Spleen (tissue), 11 donors: ENCODE data around the gene XRCC1. TPM values are rescaled to one million over a fixed set of nuclear protein-coding genes. Genes with fewer than 3 reads are reported as not detected.
"Not testable (repeated sequence)": the region's sequence is repeated elsewhere in the genome, so short reads cannot be mapped to it uniquely, and the experiment has no call there.

Experiments
- DNase-seq: peaks from one replicate; pipeline ENCODE4 v3.0.0-alpha.2; 2020
- H3K27ac ChIP-seq, 8 donors: fragments of 200-600 bp; sonication (generic) in 7 of 8; 1 replicate in 4 of 8; 2 replicates in 4 of 8; pipeline versions ENCODE4 v1.5.0 to v1.8.0; 2016 to 2021; ENCODE audit warnings: inconsistent platforms in 4 of 8, mild to moderate bottlenecking in 4 of 8, moderate library complexity in 1 of 8
- H3K27me3 ChIP-seq, 7 donors: fragments of 200-600 bp; sonication (generic) in 6 of 7; replicated peaks in 1 of 7; 1 replicate in 4 of 7; 2 replicates in 3 of 7; pipeline versions ENCODE4 v1.5.0 to v1.8.0; 2016 to 2021; ENCODE audit warnings: inconsistent platforms in 3 of 7, mild to moderate bottlenecking in 1 of 7
- H3K36me3 ChIP-seq, 6 donors: fragments of 200-600 bp; sonication (generic) in 5 of 6; 1 replicate in 4 of 6; 2 replicates in 2 of 6; pipeline versions ENCODE4 v1.5.0 to v1.8.0; 2016 to 2021; ENCODE audit warnings: inconsistent platforms in 2 of 6
- H3K4me1 ChIP-seq, 6 donors: fragments of 200-600 bp; sonication (generic) in 5 of 6; 1 replicate in 3 of 6; 2 replicates in 3 of 6; pipeline versions ENCODE4 v1.5.0 to v1.8.0; 2016 to 2021; ENCODE audit warnings: inconsistent platforms in 3 of 6
- H3K4me3 ChIP-seq, 8 donors: fragments of 200-600 bp; sonication (generic) in 7 of 8; 1 replicate in 4 of 8; 2 replicates in 4 of 8; pipeline versions ENCODE4 v1.5.0 to v1.8.0; 2016 to 2021; ENCODE audit warnings: inconsistent platforms in 4 of 8, mild to moderate bottlenecking in 4 of 8, moderate library complexity in 2 of 8
- H3K9me3 ChIP-seq, 8 donors: fragments of 200-600 bp; sonication (generic) in 7 of 8; 1 replicate in 4 of 8; 2 replicates in 4 of 8; pipeline versions ENCODE4 v1.5.0 to v1.8.0; 2016 to 2021; ENCODE audit warnings: inconsistent platforms in 4 of 8
- POLR2A ChIP-seq, 3 donors: fragments of 450-650 bp; IDR thresholded peaks; one replicate each; pipeline ENCODE4 v1.5.1; 2017; ENCODE audit warnings: antibody characterized with exemption in 3 of 3, mild to moderate bottlenecking in 1 of 3
- POLR2AphosphoS5 ChIP-seq, 3 donors: sonication (generic); formaldehyde crosslinking; IDR thresholded peaks; one replicate each; pipeline ENCODE4 v1.5.1; 2017; ENCODE audit warnings: antibody characterized with exemption in 3 of 3
- WGBS, 5 donors: extraction: QIAGEN DNeasy Blood & Tissue Kit in 3 of 5; methylation state at CpG; one replicate each; pipeline versions ENCODE4 v1.1.5 to v1.1.7; 2013 to 2018; 5-methylcytosine and 5-hydroxymethylcytosine counted together
- intact Hi-C: fragments of 100-400 bp; cut with DNase I; formaldehyde crosslinking; loops from one replicate; pipeline ENCODE4 v1.15.0; 2023; ENCODE audit warnings: low total_unique reads
- polyA plus RNA-seq, 3 donors: library from polyadenylated mRNA; stranded (reverse); fragments of 200-250 nt; gene quantifications; one replicate each; pipeline ENCODE4 v1.2.1, GENCODE V29; 2013
- total RNA-seq, 7 donors: library from RNA; depleted of rRNA in 3 of 7; stranded (reverse); fragments of >200 nt in 3 of 7; fragmentation: NEBNext Ultra II Directional in 4 of 7; extraction: Animal tissue kit (Norgen Biotek cat#: 25700) in 4 of 7; gene quantifications; one replicate each; pipeline versions ENCODE4 v1.1.0 to v1.2.1, GENCODE V29; 2016 to 2021
- TF ChIP-seq, protein P1 (sequence below), 11 experiments: fragments of 200-600 bp in 7 of 11; fragments of 450-650 bp in 4 of 11; sonication (generic) in 4 of 11; IDR thresholded peaks in 8 of 11; conservative IDR thresholded peaks in 3 of 11; 1 replicate in 7 of 11; 2 replicates in 4 of 11; pipeline versions ENCODE4 v1.4.0 to v1.8.0; 2016 to 2021; ENCODE audit warnings: antibody characterized with exemption in 11 of 11, inconsistent platforms in 4 of 11, mild to moderate bottlenecking in 1 of 11
- donor health status: healthy with polysubstance abuse.
- donor health status: DM: no; HTN: no; CAD: no; lungs with moderate emphysema.
- donor health status: DM: no; HTN: no; CAD: no.
- donor health status: Bipolar disorder and iron deficiency.
- donor health status: healthy.
- donor health status: DM: no; HTN: no; CAD: no.
- donor health status: DM: yes; HTN: yes; CAD: no.

The XRCC1 gene
- total and polyA plus RNA-seq, 10 donors, result 16.0 to 32.0 (median 25.1) TPM

DNA sequence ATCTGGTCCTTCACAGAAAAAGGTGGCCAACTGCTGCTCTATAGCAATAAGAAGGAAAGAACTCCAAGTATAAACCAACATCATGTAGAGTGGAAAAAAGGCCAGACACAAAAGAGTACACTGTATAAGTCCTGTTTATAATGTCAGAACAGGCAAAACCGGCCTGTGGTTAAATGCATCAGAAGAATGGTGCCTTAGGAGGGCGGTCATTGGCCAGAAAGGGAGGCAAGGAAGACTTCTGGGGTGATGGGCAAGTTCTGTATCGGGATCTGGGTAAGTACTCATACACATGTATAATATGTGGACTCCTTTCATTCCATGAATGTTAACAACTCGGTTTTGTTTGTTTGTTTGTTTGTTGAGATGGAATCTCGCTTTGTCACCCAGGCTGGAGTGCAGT, 52.4 kb downstream of the XRCC1 start:
- no peaks in the 10 kb centered on the region for H3K9me3 ChIP-seq
- intact Hi-C loops, result no loop called here
- H3K36me3 ChIP-seq, result peaks cover 0 to 26% (median 0%) of the 10 kb centered on the region in 6 donors
- peaks cover 26 to 91% (median 48%) of the 10 kb centered on the region in 6 donors for H3K4me1 ChIP-seq
- H3K27me3 ChIP-seq, result no peaks in the 10 kb centered on the region
- WGBS, 5 donors, result 86 to 91% (median 90%) methylated on average over 5 of the region's 5 CpGs
- no peak overlapping the region for H3K4me3 ChIP-seq
- DNase-seq, result no peak
- TF ChIP-seq POLR2AphosphoS5 (IDR thresholded peaks at IDR 0.05) (no peak), POLR2A (IDR thresholded peaks at IDR 0.05) (no peak)
- TF ChIP-seq, protein P1, sequence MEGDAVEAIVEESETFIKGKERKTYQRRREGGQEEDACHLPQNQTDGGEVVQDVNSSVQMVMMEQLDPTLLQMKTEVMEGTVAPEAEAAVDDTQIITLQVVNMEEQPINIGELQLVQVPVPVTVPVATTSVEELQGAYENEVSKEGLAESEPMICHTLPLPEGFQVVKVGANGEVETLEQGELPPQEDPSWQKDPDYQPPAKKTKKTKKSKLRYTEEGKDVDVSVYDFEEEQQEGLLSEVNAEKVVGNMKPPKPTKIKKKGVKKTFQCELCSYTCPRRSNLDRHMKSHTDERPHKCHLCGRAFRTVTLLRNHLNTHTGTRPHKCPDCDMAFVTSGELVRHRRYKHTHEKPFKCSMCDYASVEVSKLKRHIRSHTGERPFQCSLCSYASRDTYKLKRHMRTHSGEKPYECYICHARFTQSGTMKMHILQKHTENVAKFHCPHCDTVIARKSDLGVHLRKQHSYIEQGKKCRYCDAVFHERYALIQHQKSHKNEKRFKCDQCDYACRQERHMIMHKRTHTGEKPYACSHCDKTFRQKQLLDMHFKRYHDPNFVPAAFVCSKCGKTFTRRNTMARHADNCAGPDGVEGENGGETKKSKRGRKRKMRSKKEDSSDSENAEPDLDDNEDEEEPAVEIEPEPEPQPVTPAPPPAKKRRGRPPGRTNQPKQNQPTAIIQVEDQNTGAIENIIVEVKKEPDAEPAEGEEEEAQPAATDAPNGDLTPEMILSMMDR (IDR thresholded peaks at IDR 0.05 in 8 of 11, conservative IDR thresholded peaks at IDR 0.05 in 3 of 11), result no peak
- peak overlapping the region in 1 of 8 donors; percentile 26 for H3K27ac ChIP-seq

DNA sequence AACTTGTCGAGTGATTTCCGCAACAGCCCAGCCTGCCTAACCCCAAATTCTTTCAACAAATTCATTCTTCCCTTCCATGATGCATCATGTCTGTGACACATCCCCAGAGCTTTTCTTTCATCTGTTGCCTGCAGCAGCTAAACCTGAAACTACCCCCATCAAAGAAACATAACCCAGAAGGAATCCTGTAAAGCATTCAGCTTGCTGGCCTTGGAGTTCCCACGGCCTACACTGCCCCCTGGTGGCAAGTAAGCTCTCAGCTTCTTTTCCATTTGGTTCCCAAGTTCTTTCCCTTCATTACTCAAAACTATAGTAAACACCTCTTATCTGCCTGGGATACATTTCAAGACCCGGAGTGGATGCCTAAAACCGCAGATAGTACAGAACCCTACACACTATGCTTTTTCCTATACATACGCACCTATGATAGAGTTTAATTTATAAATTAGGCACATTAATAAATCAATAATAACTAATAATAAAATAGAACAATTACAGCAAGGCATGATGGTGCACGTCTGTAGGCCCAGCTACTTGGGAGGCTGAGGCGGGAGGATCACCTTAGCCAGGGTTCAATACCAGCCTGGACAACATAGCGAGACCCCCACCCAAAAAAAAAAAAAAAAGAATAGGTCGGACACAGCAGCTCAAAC, 55.8 kb downstream of the XRCC1 start:
- H3K4me3 ChIP-seq, result no peak overlapping the region
- intact Hi-C loops, result loop anchor here (2.0 kb wide), 1 partner anchor 73 kb away; no protein-coding TSS in a partner anchor
- peak; percentile 92 for DNase-seq
- peaks cover 4 to 65% (median 21%) of the 10 kb centered on the region in 6 donors for H3K4me1 ChIP-seq
- 54 to 60% (median 59%) methylated on average over 10 of the region's 10 CpGs for WGBS, 5 donors
- no peaks in the 10 kb centered on the region for H3K27me3 ChIP-seq
- H3K9me3 ChIP-seq, result no peaks in the 10 kb centered on the region
- peak overlapping the region in 1 of 8 donors; percentile 0 for H3K27ac ChIP-seq
- TF ChIP-seq POLR2AphosphoS5 (IDR thresholded peaks at IDR 0.05), result no peak
- TF ChIP-seq, protein P1 (IDR thresholded peaks at IDR 0.05 in 8 of 11, conservative IDR thresholded peaks at IDR 0.05 in 3 of 11), result peak; percentile 80 to 94 (median 88)
- peaks cover 0 to 48% (median 0%) of the 10 kb centered on the region in 6 donors for H3K36me3 ChIP-seq

DNA sequence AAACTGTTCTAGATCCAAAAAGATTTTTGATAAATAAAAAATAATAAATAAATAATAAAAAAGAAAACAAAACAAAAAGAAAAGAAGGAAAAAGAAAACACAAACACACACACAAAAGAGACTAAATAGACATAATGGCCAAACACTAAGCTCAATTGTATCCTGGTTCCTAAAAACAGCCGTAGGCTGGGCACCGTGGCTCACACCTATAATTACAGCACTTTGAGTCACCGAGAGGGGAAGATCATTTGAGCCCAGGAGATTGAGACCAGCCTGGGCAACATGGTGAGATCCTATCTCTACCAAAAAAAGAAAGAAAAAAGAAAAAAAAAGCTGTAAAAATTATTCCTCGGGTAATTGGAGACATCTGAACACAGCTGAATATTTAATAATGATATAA, 57.3 kb downstream of the XRCC1 start:
- intact Hi-C loops, result loop anchor here (2.0 kb wide), 1 partner anchor 71 kb away; no protein-coding TSS in a partner anchor
- WGBS, 5 donors, result 77 to 83% (median 82%) methylated on average over 4 of the region's 4 CpGs
- Histone ChIP-seq H3K36me3 (peaks cover 0 to 55% (median 0%) of the 10 kb centered on the region in 6 donors), H3K4me3 (no peak overlapping the region), H3K27me3 (no peaks in the 10 kb centered on the region), H3K27ac (no peak overlapping the region), H3K9me3 (no peaks in the 10 kb centered on the region), H3K4me1 (peaks cover 4 to 50% (median 13%) of the 10 kb centered on the region in 6 donors)
- no peak for DNase-seq
- TF ChIP-seq, protein P1 (IDR thresholded peaks at IDR 0.05 in 8 of 11, conservative IDR thresholded peaks at IDR 0.05 in 3 of 11), result no peak
- TF ChIP-seq POLR2A (IDR thresholded peaks at IDR 0.05), result no peak
- no peak for TF ChIP-seq POLR2AphosphoS5 (IDR thresholded peaks at IDR 0.05)

DNA sequence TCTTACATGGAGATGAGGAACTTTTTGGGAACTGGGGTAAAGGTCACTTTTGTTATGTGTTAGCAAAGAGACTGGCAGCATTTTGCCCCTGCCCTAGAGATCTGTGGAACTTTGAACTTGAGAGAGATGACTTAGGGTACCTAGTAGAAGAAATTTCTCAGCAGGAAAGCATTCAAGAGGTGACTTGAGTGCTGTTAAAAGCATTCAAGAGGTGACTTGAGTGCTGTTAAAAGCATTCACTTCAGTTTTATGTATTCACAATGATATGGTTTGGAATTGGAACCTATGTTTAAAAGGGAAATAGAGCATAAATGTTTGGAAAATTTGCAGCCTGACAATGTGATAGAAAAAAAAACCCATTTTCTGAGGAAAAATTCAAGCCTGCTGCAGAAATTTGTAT, 62.9 kb downstream of the XRCC1 start:
- H3K4me3 ChIP-seq, intact Hi-C loops, H3K4me1 ChIP-seq, H3K9me3 ChIP-seq, DNase-seq, H3K27ac ChIP-seq, H3K27me3 ChIP-seq: not testable (repeated sequence)
- peaks cover 0 to 80% (median 24%) of the 10 kb centered on the region in 6 donors for H3K36me3 ChIP-seq
